Skeletal muscle tissue (tissue), 4 donors: Measurements from ENCODE around the gene DDI2. TPM values are rescaled to one million over a fixed set of nuclear protein-coding genes. Genes with fewer than 3 reads are reported as not detected.

ENCODE experiments used
- H3K27ac ChIP-seq: one replicate; pipeline ENCODE4 v1.7.0; 2013; ENCODE audit warnings: mild to moderate bottlenecking, low read depth, low read length, inconsistent platforms
- H3K27me3 ChIP-seq, 3 donors: one replicate each; pipeline ENCODE4 v1.7.0; 2013; ENCODE audit warnings: low read length in 3 of 3; ENCODE audit not compliant: control insufficient read depth in 3 of 3, insufficient read depth in 3 of 3
- H3K36me3 ChIP-seq, 3 donors: one replicate each; pipeline ENCODE4 v1.7.0; 2013; ENCODE audit warnings: low read length in 3 of 3; ENCODE audit not compliant: control insufficient read depth in 3 of 3, insufficient read depth in 3 of 3
- H3K4me1 ChIP-seq, 3 donors: one replicate each; pipeline ENCODE4 v1.7.0; 2013; ENCODE audit warnings: low read length in 3 of 3, mild to moderate bottlenecking in 3 of 3; ENCODE audit not compliant: control insufficient read depth in 3 of 3, insufficient read depth in 3 of 3
- H3K4me3 ChIP-seq, 3 donors: one replicate each; pipeline ENCODE4 v1.7.0; 2013; ENCODE audit warnings: low read length in 3 of 3
- H3K9ac ChIP-seq, 3 donors: one replicate each; pipeline ENCODE4 v1.7.0; 2013; ENCODE audit warnings: low read length in 3 of 3, mild to moderate bottlenecking in 3 of 3, moderate library complexity in 2 of 3, low read depth in 1 of 3
- H3K9me3 ChIP-seq, 3 donors: one replicate each; pipeline ENCODE4 v1.7.0; 2013; ENCODE audit warnings: low read length in 3 of 3; ENCODE audit not compliant: control insufficient read depth in 3 of 3
- total RNA-seq: library from RNA; depleted of rRNA; stranded (reverse); fragments of >200 nt; gene quantifications from one replicate; pipeline ENCODE4 v1.2.3, GENCODE V29; 2014
- donor health status: Osteomylitis.

The DDI2 gene
- total RNA-seq, 1 donor from 2014 or later: 30.8 TPM

- no peak overlapping the region for H3K9ac ChIP-seq
- H3K4me1 ChIP-seq: peaks cover 8 to 14% (median 9%) of the 10 kb centered on the region in 3 donors
- no peaks in the 10 kb centered on the region for H3K36me3 ChIP-seq
- no peaks in the 10 kb centered on the region for H3K27me3 ChIP-seq
- H3K9me3 ChIP-seq: no peaks in the 10 kb centered on the region
- H3K27ac ChIP-seq: no peak overlapping the region
- H3K4me3 ChIP-seq: no peak overlapping the region
Measured at GRCh38 chr1:15605398-15606383, 11.6 kb upstream of the DDI2 start.

GRCh38 chr1:15609631-15610030, 7.6 kb upstream of the DDI2 start:
- Histone ChIP-seq H3K4me1 (no peaks in the 10 kb centered on the region), H3K4me3 (no peak overlapping the region), H3K36me3 (no peaks in the 10 kb centered on the region), H3K27me3 (no peaks in the 10 kb centered on the region), H3K27ac (no peak overlapping the region), H3K9ac (no peak overlapping the region), H3K9me3 (no peaks in the 10 kb centered on the region)

- Histone ChIP-seq H3K9ac (no peak overlapping the region), H3K27me3 (no peaks in the 10 kb centered on the region)
Measured at GRCh38 chr1:15610167-15610566, 7.1 kb upstream of the DDI2 start.

GRCh38 chr1:15616373-15617172, 685 bp upstream of the DDI2 start:
- H3K27me3 ChIP-seq: no peaks in the 10 kb centered on the region
- no peaks in the 10 kb centered on the region for H3K9me3 ChIP-seq
- H3K4me1 ChIP-seq: peaks cover 18 to 39% (median 27%) of the 10 kb centered on the region in 3 donors
- H3K27ac ChIP-seq: peak overlapping the region; percentile 90
- H3K4me3 ChIP-seq: peak overlapping the region; percentile 69 to 93 (median 76)
- peaks cover 0 to 2% (median 2%) of the 10 kb centered on the region in 3 donors for H3K36me3 ChIP-seq
- H3K9ac ChIP-seq: peak overlapping the region; percentile 59 to 78 (median 77)

More at GRCh38 chr1:15610167-15610566, 7.1 kb upstream of the DDI2 start:
- Histone ChIP-seq H3K4me1 (no peaks in the 10 kb centered on the region), H3K27ac (no peak overlapping the region), H3K4me3 (no peak overlapping the region), H3K9me3 (no peaks in the 10 kb centered on the region), H3K36me3 (no peaks in the 10 kb centered on the region)

GRCh38 chr1:15618077-15618654, 908 bp downstream of the DDI2 start:
- Histone ChIP-seq H3K4me3 (peak overlapping the region; percentile 93 to 100 (median 96)), H3K36me3 (peaks cover 0 to 2% (median 2%) of the 10 kb centered on the region in 3 donors), H3K9me3 (no peaks in the 10 kb centered on the region), H3K9ac (peak overlapping the region; percentile 98 to 99 (median 99)), H3K27me3 (no peaks in the 10 kb centered on the region), H3K27ac (peak overlapping the region; percentile 99), H3K4me1 (peaks cover 33 to 53% (median 42%) of the 10 kb centered on the region in 3 donors)

- Histone ChIP-seq H3K27ac (peak overlapping the region; percentile 99), H3K9me3 (no peaks in the 10 kb centered on the region), H3K27me3 (no peaks in the 10 kb centered on the region), H3K4me3 (peak overlapping the region; percentile 93 to 100 (median 96)), H3K4me1 (peaks cover 33 to 53% (median 43%) of the 10 kb centered on the region in 3 donors), H3K9ac (peak overlapping the region; percentile 98 to 99 (median 99)), H3K36me3 (peaks cover 0 to 2% (median 2%) of the 10 kb centered on the region in 3 donors)
Measured at GRCh38 chr1:15618655-15619525, 1.6 kb downstream of the DDI2 start.

- Histone ChIP-seq H3K9ac (peak overlapping the region; percentile 58 to 73 (median 64)), H3K27ac (peak overlapping the region; percentile 99), H3K27me3 (no peaks in the 10 kb centered on the region), H3K4me3 (peak overlapping the region; percentile 24 to 54 (median 45)), H3K36me3 (peaks cover 0 to 2% (median 2%) of the 10 kb centered on the region in 3 donors), H3K4me1 (peaks cover 39 to 64% (median 54%) of the 10 kb centered on the region in 3 donors), H3K9me3 (no peaks in the 10 kb centered on the region)
Measured at GRCh38 chr1:15620155-15620545, 2.9 kb downstream of the DDI2 start.

GRCh38 chr1:15620902-15621682, 3.8 kb downstream of the DDI2 start:
- peaks cover 0 to 2% (median 2%) of the 10 kb centered on the region in 3 donors for H3K36me3 ChIP-seq
- H3K4me3 ChIP-seq: peak overlapping the region in 2 of 3 donors; percentile 45 to 54
- H3K4me1 ChIP-seq: peaks cover 40 to 68% (median 63%) of the 10 kb centered on the region in 3 donors
- peak overlapping the region; percentile 99 for H3K27ac ChIP-seq
- H3K27me3 ChIP-seq: no peaks in the 10 kb centered on the region
- peak overlapping the region; percentile 24 to 64 (median 58) for H3K9ac ChIP-seq
- no peaks in the 10 kb centered on the region for H3K9me3 ChIP-seq
